H1 (cell line): ENCODE measurements around the gene TANC1. TPM values are rescaled to one million over a fixed set of nuclear protein-coding genes. Genes with fewer than 3 reads are reported as not detected.
A peak's percentile ranks its signal among the peaks of the same experiment; 100 is the strongest.

Source experiments
- CTCF ChIA-PET: fragments of 300-600 bp; sonication (Branson Sonifier 250); formaldehyde crosslinking; loops from one replicate; lab custom pipeline; 2021; ENCODE audit not compliant: partially characterized antibody; lab: Charles Lee
- POLR2A ChIA-PET: fragments of 300-600 bp; sonication (Branson Sonifier 250); formaldehyde crosslinking; loops from one replicate; lab custom pipeline; 2021; ENCODE audit warnings: inconsistent platforms; ENCODE audit not compliant: partially characterized antibody; lab: Charles Lee
- DNase-seq, 2 experiments: peaks; one replicate each; pipeline versions ENCODE4 v3.0.0 to v3.0.0-alpha.2; 2010 to 2022; ENCODE audit warnings: low spot score in 2 of 2, low read depth in 1 of 2, mixed read lengths in 1 of 2
- FAIRE-seq: peaks from 2 replicates; lab custom pipeline; 2011; peaks lifted over from hg19 to GRCh38; lab: Jason Lieb, UNC
- H2AFZ ChIP-seq: 2 replicates; pipeline ENCODE4 v1.8.1; 2012; ENCODE audit warnings: low read length, inconsistent platforms
- H2AK5ac ChIP-seq: 2 replicates; pipeline ENCODE4 v1.6.1; 2013; ENCODE audit warnings: low read depth, low read length
- H2BK120ac ChIP-seq: replicated peaks from 2 replicates; pipeline ENCODE3; 2013; ENCODE audit warnings: low read depth, low read length, inconsistent platforms
- H2BK12ac ChIP-seq: 2 replicates; pipeline ENCODE4 v1.6.1; 2013; ENCODE audit warnings: low read depth, low read length
- H2BK15ac ChIP-seq: 2 replicates; pipeline ENCODE4 v1.6.1; 2013; ENCODE audit warnings: low read length
- H2BK20ac ChIP-seq: 2 replicates; pipeline ENCODE4 v1.6.1; 2013; ENCODE audit warnings: low read length
- H2BK5ac ChIP-seq: 2 replicates; pipeline ENCODE4 v1.6.1; 2013; ENCODE audit warnings: low read depth, low read length
- H3K14ac ChIP-seq: 2 replicates; pipeline ENCODE4 v1.6.1; 2013; ENCODE audit warnings: inconsistent platforms; ENCODE audit not compliant: insufficient read length
- H3K18ac ChIP-seq: 2 replicates; pipeline ENCODE4 v1.6.1; 2013; ENCODE audit warnings: low read length; ENCODE audit errors: extremely low read depth
- H3K23ac ChIP-seq: 2 replicates; pipeline ENCODE4 v1.6.1; 2013; ENCODE audit warnings: inconsistent platforms; ENCODE audit not compliant: insufficient read length
- H3K23me2 ChIP-seq: 2 replicates; pipeline ENCODE4 v1.6.1; 2013; ENCODE audit warnings: low read depth, low read length
- H3K27ac ChIP-seq: 2 replicates; pipeline ENCODE4 v1.6.1; 2011; ENCODE audit warnings: low read depth, low read length, inconsistent platforms
- H3K27me3 ChIP-seq, 4 experiments: replicated peaks in 1 of 4; 1 replicate in 1 of 4; 2 replicates in 3 of 4; pipeline versions ENCODE4 v1.6.1 to v1.8.1; 2011 to 2013; ENCODE audit warnings: low read length in 3 of 4, mild to moderate bottlenecking in 3 of 4, inconsistent platforms in 2 of 4, mixed read lengths in 2 of 4, moderate library complexity in 1 of 4; ENCODE audit not compliant: control insufficient read depth in 3 of 4, insufficient read depth in 3 of 4; ENCODE audit errors: extremely low read depth in 1 of 4
- H3K36me3 ChIP-seq, 4 experiments: 2 replicates each; pipeline versions ENCODE4 v1.6.1 to v1.8.1; 2011 to 2013; ENCODE audit warnings: mild to moderate bottlenecking in 4 of 4, low read length in 3 of 4, moderate library complexity in 2 of 4, control low read depth in 1 of 4, inconsistent platforms in 1 of 4; ENCODE audit not compliant: insufficient read depth in 4 of 4, control insufficient read depth in 2 of 4
- H3K4ac ChIP-seq: replicated peaks from 2 replicates; pipeline ENCODE3; 2013; ENCODE audit warnings: low read length, low read depth, mixed read lengths, inconsistent platforms; ENCODE audit not compliant: insufficient read length
- H3K4me1 ChIP-seq, 4 experiments: replicated peaks in 1 of 4; 1 replicate in 1 of 4; 2 replicates in 3 of 4; pipeline versions ENCODE4 v1.6.1 to v1.8.1; 2011 to 2013; ENCODE audit warnings: low read length in 3 of 4, inconsistent platforms in 2 of 4, mixed read lengths in 1 of 4; ENCODE audit not compliant: insufficient read depth in 4 of 4, control insufficient read depth in 3 of 4
- H3K4me2 ChIP-seq, 2 experiments: 2 replicates each; pipeline versions ENCODE4 v1.6.1 to v1.8.1; 2011 to 2013; ENCODE audit warnings: low read depth in 2 of 2, low read length in 2 of 2, control low read depth in 1 of 2, inconsistent platforms in 1 of 2, mild to moderate bottlenecking in 1 of 2; ENCODE audit not compliant: insufficient read depth in 1 of 2
- H3K4me3 ChIP-seq, 4 experiments: fragments of 200-600, 300-600 bp in 1 of 4; sonication (generic), shearing (Covaris generic), sonication (Bioruptor Twin) in 1 of 4; 2 replicates each; pipeline versions ENCODE4 v1.5.1 to v1.8.1; 2011 to 2016; ENCODE audit warnings: low read length in 4 of 4, low read depth in 3 of 4, control low read depth in 2 of 4, inconsistent platforms in 2 of 4, mild to moderate bottlenecking in 2 of 4, mixed read lengths in 1 of 4, moderate library complexity in 1 of 4; ENCODE audit not compliant: insufficient read depth in 2 of 4; ENCODE audit errors: extremely low read depth in 1 of 4
- H3K56ac ChIP-seq: replicated peaks from 2 replicates; pipeline ENCODE3; 2013; ENCODE audit warnings: low read depth, mild to moderate bottlenecking, mixed read lengths, low read length, inconsistent platforms; ENCODE audit not compliant: insufficient read length
- H3K79me1 ChIP-seq: 2 replicates; pipeline ENCODE4 v1.6.1; 2013; ENCODE audit warnings: low read depth, low read length, control low read depth
- H3K79me2 ChIP-seq, 2 experiments: 2 replicates each; pipeline versions ENCODE4 v1.6.1 to v1.8.1; 2012 to 2013; ENCODE audit warnings: low read length in 2 of 2, mild to moderate bottlenecking in 2 of 2, inconsistent platforms in 1 of 2; ENCODE audit not compliant: insufficient read depth in 2 of 2, control insufficient read depth in 1 of 2
- H3K9ac ChIP-seq, 4 experiments: replicated peaks in 1 of 4; 1 replicate in 1 of 4; 2 replicates in 3 of 4; pipeline versions ENCODE4 v1.6.1 to v1.8.1; 2011 to 2013; ENCODE audit warnings: low read depth in 3 of 4, low read length in 3 of 4, control low read depth in 2 of 4, mild to moderate bottlenecking in 2 of 4, moderate library complexity in 2 of 4, inconsistent platforms in 1 of 4; ENCODE audit errors: extremely low read depth in 1 of 4
- H3K9me3 ChIP-seq, 2 experiments: 2 replicates each; pipeline versions ENCODE4 v1.6.1 to v1.8.1; 2012 to 2013; ENCODE audit warnings: mild to moderate bottlenecking in 2 of 2, moderate library complexity in 2 of 2, control low read depth in 1 of 2, inconsistent platforms in 1 of 2, low read depth in 1 of 2, low read length in 1 of 2, mixed read lengths in 1 of 2; ENCODE audit not compliant: insufficient read depth in 2 of 2
- H4K20me1 ChIP-seq, 2 experiments: replicated peaks in 1 of 2; 2 replicates each; pipeline versions ENCODE3 to v1.8.1; 2011 to 2013; ENCODE audit warnings: inconsistent platforms in 2 of 2, low read length in 2 of 2, mild to moderate bottlenecking in 1 of 2; ENCODE audit not compliant: insufficient read depth in 2 of 2, control insufficient read depth in 1 of 2
- H4K5ac ChIP-seq: 2 replicates; pipeline ENCODE4 v1.6.1; 2013; ENCODE audit warnings: low read length, low read depth, mixed read lengths, inconsistent platforms; ENCODE audit not compliant: insufficient read length
- H4K8ac ChIP-seq: 2 replicates; pipeline ENCODE4 v1.8.0; 2013; ENCODE audit warnings: mild to moderate bottlenecking, moderate library complexity, low read length, inconsistent platforms; ENCODE audit not compliant: insufficient read depth; ENCODE audit errors: extremely low read depth
- H4K91ac ChIP-seq: replicated peaks from 2 replicates; pipeline ENCODE3; 2013; ENCODE audit warnings: low read length, mixed read lengths, inconsistent platforms; ENCODE audit not compliant: insufficient read length
- ASH2L ChIP-seq: fragments of 200-600, 300-600 bp; sonication (generic); IDR thresholded peaks from one replicate; pipeline ENCODE4 v1.7.1; 2017; ENCODE audit warnings: low read length
- CBX5 ChIP-seq: fragments of 300-800, 300-1000 bp; sonication (generic); IDR thresholded peaks from 2 replicates; pipeline ENCODE4 v1.7.1; 2016; ENCODE audit warnings: antibody characterized with exemption, low read length, low read depth
- EZH2 ChIP-seq: fragments of 200-600 bp; sonication (generic); IDR thresholded peaks from 2 replicates; pipeline ENCODE4 v1.7.1; 2012; ENCODE audit warnings: low read depth, mild to moderate bottlenecking, moderate library complexity, low read length, inconsistent platforms; ENCODE audit not compliant: severe bottlenecking
- KDM4A ChIP-seq: IDR thresholded peaks from one replicate; pipeline ENCODE4 v1.7.1; 2012; ENCODE audit warnings: low read depth, mild to moderate bottlenecking, moderate library complexity, low read length, inconsistent platforms; ENCODE audit not compliant: severe bottlenecking
- NANOG ChIP-seq: IDR thresholded peaks from 2 replicates; pipeline ENCODE4 v1.6.1; 2011; ENCODE audit warnings: low read length, low read depth, mild to moderate bottlenecking, inconsistent platforms; ENCODE audit not compliant: insufficient read depth, poor library complexity, severe bottlenecking
- NRF1 ChIP-seq: IDR thresholded peaks from 2 replicates; pipeline ENCODE4 v1.6.1; 2011; ENCODE audit warnings: mild to moderate bottlenecking, low read depth, low read length, improper control_type of control experiment
- POU5F1 ChIP-seq: IDR thresholded peaks from 2 replicates; pipeline ENCODE4 v1.6.1; 2011; ENCODE audit warnings: low read depth, mild to moderate bottlenecking, low read length, moderate library complexity
- SP1 ChIP-seq: IDR thresholded peaks from 2 replicates; pipeline ENCODE4 v1.6.1; 2011; ENCODE audit warnings: low read depth, low read length
- SRF ChIP-seq: IDR thresholded peaks from 2 replicates; pipeline ENCODE4 v1.6.1; 2011; ENCODE audit warnings: mild to moderate bottlenecking, low read depth, low read length, moderate library complexity
- TAF7 ChIP-seq: optimal IDR thresholded peaks from 2 replicates; pipeline ENCODE3; 2011; ENCODE audit warnings: low read depth, mild to moderate bottlenecking, inconsistent platforms, low read length, moderate library complexity, borderline replicate concordance
- TEAD4 ChIP-seq: IDR thresholded peaks from 2 replicates; pipeline ENCODE4 v1.6.1; 2012; ENCODE audit warnings: low read depth, low read length, inconsistent platforms, mixed read lengths
- WGBS, 2 experiments: shearing (Covaris generic) in 1 of 2; methylation state at CpG; one replicate each; pipeline versions ENCODE4 v1.1.6 to v1.1.7; 2013 to 2015; ENCODE audit warnings: low lambda C conversion rate in 2 of 2, mixed read lengths in 2 of 2, inconsistent platforms in 1 of 2, low coverage in 1 of 2, missing lambda C conversion rate in 1 of 2; ENCODE audit not compliant: insufficient replicate concordance in 2 of 2, insufficient coverage in 1 of 2, insufficient read length in 1 of 2; ENCODE audit errors: extremely low coverage in 1 of 2, missing lambda C conversion rate in 1 of 2; 5-methylcytosine and 5-hydroxymethylcytosine counted together
- polyA plus RNA-seq, 7 experiments: library from polyadenylated mRNA; depleted of rRNA in 3 of 7; stranded (reverse) in 5 of 7; unstranded in 2 of 7; fragments of >200 nt in 5 of 7; fragments of 200-250 nt in 2 of 7; gene quantifications; 1 replicate in 5 of 7; 2 replicates in 1 of 7; 4 replicates in 1 of 7; pipeline versions ENCODE4 v1.2.1 to v1.2.3, GENCODE V29; 2011 to 2013; ENCODE audit warnings: missing spikeins in 2 of 7, mixed read lengths in 2 of 7
- total RNA-seq: library from RNA; stranded (reverse); fragmentation: NEBNext Ultra II Directional; extraction: Animal tissue kit (Norgen Biotek cat#: 25700); gene quantifications from 2 replicates; pipeline ENCODE4 v1.2.1, GENCODE V29; 2021

TANC1 gene
- total and polyA plus RNA-seq, 2 of the 8 experiments (the other 6 are each of a cell fraction or from before 2014, with no cell fraction given), result 4.1 to 7.6 TPM

DNA sequence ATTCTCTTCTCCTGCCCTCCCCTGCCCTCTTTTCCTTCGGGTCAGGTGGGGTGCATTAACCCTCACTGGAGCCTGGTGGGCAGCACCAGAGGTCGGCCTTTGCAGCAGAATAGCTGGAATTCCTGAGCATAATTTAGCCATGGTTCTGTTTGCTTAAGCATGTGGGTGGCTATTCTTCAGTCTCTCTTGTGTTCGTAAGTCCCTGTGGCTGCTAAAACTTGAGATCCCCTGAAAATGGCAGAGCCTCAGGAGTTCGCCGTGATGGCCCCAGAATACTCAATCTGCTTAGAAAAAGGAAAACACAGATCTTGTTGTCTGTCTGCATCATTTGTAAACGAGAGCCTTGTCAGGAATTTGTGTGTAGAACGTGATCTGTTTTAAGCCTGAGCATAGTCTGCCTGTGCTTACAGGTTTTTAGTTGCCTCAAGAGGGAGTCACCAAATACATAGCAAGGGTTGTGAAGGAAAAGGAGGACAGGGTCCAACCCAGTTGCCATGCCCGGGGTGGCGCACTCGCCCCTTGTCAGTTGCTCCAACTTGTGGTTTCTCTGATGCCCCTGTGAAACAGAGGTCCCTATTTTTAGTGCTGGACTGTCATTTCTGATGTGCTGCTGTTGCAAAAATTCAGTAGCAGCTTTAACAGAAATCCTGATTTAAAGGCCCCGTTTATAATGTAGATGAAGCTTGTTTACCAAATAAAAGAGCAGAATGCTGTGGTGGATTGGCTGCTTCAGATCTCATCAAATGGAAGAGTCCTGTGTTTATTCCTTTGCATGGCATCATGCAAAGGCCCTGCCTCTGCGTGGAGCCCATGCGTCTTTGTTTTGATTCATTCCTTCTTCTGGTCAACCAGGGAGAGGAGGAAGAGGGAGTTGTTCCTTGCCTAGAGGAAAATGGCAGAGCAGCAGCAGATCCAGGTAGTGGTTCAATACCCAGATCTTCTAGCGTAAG is 243.3 kb downstream of the TANC1 start:
- Histone ChIP-seq H3K23me2 (no peaks in the 10 kb centered on the region), H3K14ac (no peak overlapping the region), H2BK12ac (no peak overlapping the region), H3K56ac (no peak overlapping the region), H4K91ac (no peak overlapping the region), H3K9me3 (no peaks in the 10 kb centered on the region), H4K5ac (no peak overlapping the region), H3K4me3 (peak overlapping the region in 3 of 4 experiments; percentile 0 to 33 (median 2); a peak in 4 of 8 replicates), H3K4ac (no peak overlapping the region), H3K79me1 (no peaks in the 10 kb centered on the region), H2BK5ac (no peak overlapping the region), H3K27ac (no peak overlapping the region), H3K9ac (no peak overlapping the region), H2AFZ (no peak overlapping the region), H2AK5ac (no peak overlapping the region), H3K18ac (no peak overlapping the region), H3K27me3 (peaks cover 35 to 68% (median 62%) of the 10 kb centered on the region in 4 experiments), H3K23ac (no peak overlapping the region), H2BK120ac (no peak overlapping the region), H4K8ac (no peak overlapping the region), H3K4me2 (peak overlapping the region; percentile 50 to 68), H3K4me1 (peaks cover 4 to 13% (median 8%) of the 10 kb centered on the region in 4 experiments; a peak in 6 of 7 replicates), H3K36me3 (no peaks in the 10 kb centered on the region), H4K20me1 (peaks cover 11 to 15% of the 10 kb centered on the region in 2 experiments), H2BK20ac (no peak overlapping the region), H2BK15ac (no peak overlapping the region), H3K79me2 (no peaks in the 10 kb centered on the region)
- WGBS, 2 experiments, result 12% methylated on average over 14 of the region's 14 CpGs; no CpG with 5 or more reads in 1 of the 2 experiments
- peak; percentile 60 to 82 for DNase-seq
- CTCF ChIA-PET, result interaction anchor here (0.7 to 1.1 kb wide), 5 partner anchors 16 to 101 kb away, joined by 3 to 4 read pairs (median 3); no protein-coding TSS in a partner anchor
- peak; percentile 94 for FAIRE-seq
- POLR2A ChIA-PET, result interaction anchor here (0.7 to 0.8 kb wide), 2 partner anchors 76 to 208 kb away, joined by 3 read pairs; no protein-coding TSS in a partner anchor
- TF ChIP-seq ASH2L, result peak; percentile 85
- TF ChIP-seq EZH2, result no peak
- TF ChIP-seq CBX5, result no peak
- TF ChIP-seq NANOG, result peak; percentile 54
- no peak for TF ChIP-seq KDM4A
- TF ChIP-seq TAF7, result no peak
- TF ChIP-seq SRF, result no peak
- TF ChIP-seq SP1, result 0 out of 2 replicates have a peak, but pooled peaks have one; percentile 58
- TF ChIP-seq TEAD4, result peak; percentile 99
- no peak for TF ChIP-seq NRF1
- TF ChIP-seq POU5F1, result 0 out of 2 replicates have a peak, but pooled peaks have one; percentile 37
